ENCODE measurements around the gene CDKAL1. TPM values are rescaled to one million over a fixed set of nuclear protein-coding genes. Genes with fewer than 3 reads are reported as not detected.

The CDKAL1 gene
- total RNA-seq, 1 donor from 2014 or later, result 14.8 TPM

DNA sequence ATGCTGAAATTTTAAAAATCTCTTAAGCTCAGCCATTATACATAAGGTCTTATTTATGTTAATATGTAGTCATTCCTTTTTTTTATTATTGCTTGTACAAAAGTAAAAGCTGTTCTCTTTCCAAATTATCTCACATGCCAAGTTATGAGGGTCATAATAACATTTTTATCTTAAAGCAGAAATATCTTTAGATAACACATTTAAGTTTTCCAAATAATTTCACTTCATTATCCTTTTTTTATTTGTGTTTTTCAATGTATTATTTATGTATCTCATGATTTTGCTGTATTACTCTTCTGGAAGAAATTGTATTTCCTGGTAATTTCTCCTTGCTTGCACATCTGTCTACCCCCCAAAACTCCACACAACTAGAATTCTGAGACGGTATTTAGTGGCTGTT lies 598.2 kb downstream of the CDKAL1 start:
- Mint-ChIP-seq H3K9me3 (ENCODE audit: unreplicated experiment) (no peaks in the 10 kb centered on the region), H3K36me3 (ENCODE audit: unreplicated experiment) (no peaks in the 10 kb centered on the region), H3K27me3 (ENCODE audit: unreplicated experiment) (no peaks in the 10 kb centered on the region), H3K4me1 (ENCODE audit: unreplicated experiment) (peaks cover 6% of the 10 kb centered on the region), H3K27ac (ENCODE audit: unreplicated experiment) (no peak overlapping the region), H3K4me3 (ENCODE audit: unreplicated experiment) (no peak overlapping the region)
- TF ChIP-seq, protein P1, sequence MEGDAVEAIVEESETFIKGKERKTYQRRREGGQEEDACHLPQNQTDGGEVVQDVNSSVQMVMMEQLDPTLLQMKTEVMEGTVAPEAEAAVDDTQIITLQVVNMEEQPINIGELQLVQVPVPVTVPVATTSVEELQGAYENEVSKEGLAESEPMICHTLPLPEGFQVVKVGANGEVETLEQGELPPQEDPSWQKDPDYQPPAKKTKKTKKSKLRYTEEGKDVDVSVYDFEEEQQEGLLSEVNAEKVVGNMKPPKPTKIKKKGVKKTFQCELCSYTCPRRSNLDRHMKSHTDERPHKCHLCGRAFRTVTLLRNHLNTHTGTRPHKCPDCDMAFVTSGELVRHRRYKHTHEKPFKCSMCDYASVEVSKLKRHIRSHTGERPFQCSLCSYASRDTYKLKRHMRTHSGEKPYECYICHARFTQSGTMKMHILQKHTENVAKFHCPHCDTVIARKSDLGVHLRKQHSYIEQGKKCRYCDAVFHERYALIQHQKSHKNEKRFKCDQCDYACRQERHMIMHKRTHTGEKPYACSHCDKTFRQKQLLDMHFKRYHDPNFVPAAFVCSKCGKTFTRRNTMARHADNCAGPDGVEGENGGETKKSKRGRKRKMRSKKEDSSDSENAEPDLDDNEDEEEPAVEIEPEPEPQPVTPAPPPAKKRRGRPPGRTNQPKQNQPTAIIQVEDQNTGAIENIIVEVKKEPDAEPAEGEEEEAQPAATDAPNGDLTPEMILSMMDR (IDR thresholded peaks at IDR 0.05), result no peak
- DNase-seq (ENCODE audit: extremely low spot score, unreplicated experiment), result no peak

GRCh38 chr6:21132856-21133838 lies 598.9 kb downstream of the CDKAL1 start:
- Mint-ChIP-seq H3K4me1 (ENCODE audit: unreplicated experiment) (peaks cover 6% of the 10 kb centered on the region), H3K27me3 (ENCODE audit: unreplicated experiment) (no peaks in the 10 kb centered on the region), H3K9me3 (ENCODE audit: unreplicated experiment) (no peaks in the 10 kb centered on the region), H3K27ac (ENCODE audit: unreplicated experiment) (no peak overlapping the region), H3K4me3 (ENCODE audit: unreplicated experiment) (no peak overlapping the region), H3K36me3 (ENCODE audit: unreplicated experiment) (no peaks in the 10 kb centered on the region)
- TF ChIP-seq, protein P1 (IDR thresholded peaks at IDR 0.05), result no peak
- DNase-seq (ENCODE audit: extremely low spot score, unreplicated experiment), result no peak

DNA sequence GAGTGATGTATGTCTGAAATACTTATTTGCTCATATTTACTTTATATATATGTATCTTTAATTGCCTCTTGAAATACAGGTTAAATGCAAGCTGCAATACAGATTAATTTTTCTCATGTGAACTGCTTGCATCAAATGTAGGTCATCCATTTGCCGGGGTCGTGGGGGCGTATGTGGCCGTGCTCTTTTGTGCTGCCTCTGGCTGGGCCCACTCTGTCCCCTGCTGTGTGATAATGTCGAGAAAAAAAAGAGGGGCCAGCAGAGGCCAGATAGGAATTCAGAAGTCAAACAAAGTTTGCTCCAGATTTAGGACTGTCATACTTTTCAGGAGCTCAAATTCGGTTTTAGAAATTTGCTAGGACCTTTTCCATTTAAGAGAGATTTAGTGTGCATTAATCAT lies 599.6 kb downstream of the CDKAL1 start:
- H3K4me1 Mint-ChIP-seq (ENCODE audit: unreplicated experiment), result peaks cover 6% of the 10 kb centered on the region
- H3K27me3 Mint-ChIP-seq (ENCODE audit: unreplicated experiment), result no peaks in the 10 kb centered on the region
- no peak for DNase-seq (ENCODE audit: extremely low spot score, unreplicated experiment)
- no peaks in the 10 kb centered on the region for H3K9me3 Mint-ChIP-seq (ENCODE audit: unreplicated experiment)
- H3K27ac Mint-ChIP-seq (ENCODE audit: unreplicated experiment), result no peak overlapping the region
- no peaks in the 10 kb centered on the region for H3K36me3 Mint-ChIP-seq (ENCODE audit: unreplicated experiment)
- no peak overlapping the region for H3K4me3 Mint-ChIP-seq (ENCODE audit: unreplicated experiment)
- TF ChIP-seq, protein P1 (IDR thresholded peaks at IDR 0.05), result no peak

DNA sequence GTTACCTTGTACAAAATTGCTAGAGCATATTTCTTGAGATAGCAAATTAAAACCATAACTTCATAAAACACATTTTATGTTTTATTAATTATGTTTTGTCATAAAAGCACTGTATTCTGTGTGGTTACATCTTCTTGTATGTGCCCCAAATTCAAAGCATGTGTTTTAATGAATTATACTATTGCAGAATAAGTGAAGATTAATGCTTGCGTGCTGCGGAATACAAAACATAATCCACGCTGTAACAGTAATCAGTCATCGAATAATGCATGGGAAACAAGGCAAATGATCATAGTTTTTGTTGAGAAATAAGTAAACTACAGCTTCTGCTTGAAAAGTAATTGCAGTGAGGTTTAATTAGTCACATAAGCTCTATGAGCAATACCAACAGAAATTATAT lies 600.1 kb downstream of the CDKAL1 start:
- H3K9me3 Mint-ChIP-seq (ENCODE audit: unreplicated experiment), result no peaks in the 10 kb centered on the region
- peaks cover 6% of the 10 kb centered on the region for H3K4me1 Mint-ChIP-seq (ENCODE audit: unreplicated experiment)
- TF ChIP-seq, protein P1 (IDR thresholded peaks at IDR 0.05), result no peak
- H3K36me3 Mint-ChIP-seq (ENCODE audit: unreplicated experiment), result no peaks in the 10 kb centered on the region
- no peaks in the 10 kb centered on the region for H3K27me3 Mint-ChIP-seq (ENCODE audit: unreplicated experiment)
- no peak overlapping the region for H3K27ac Mint-ChIP-seq (ENCODE audit: unreplicated experiment)
- no peak overlapping the region for H3K4me3 Mint-ChIP-seq (ENCODE audit: unreplicated experiment)
- DNase-seq (ENCODE audit: extremely low spot score, unreplicated experiment), result no peak

- TF ChIP-seq, protein P1 (IDR thresholded peaks at IDR 0.05), result no peak
- H3K27me3 Mint-ChIP-seq (ENCODE audit: unreplicated experiment), result no peaks in the 10 kb centered on the region
- no peak overlapping the region for H3K27ac Mint-ChIP-seq (ENCODE audit: unreplicated experiment)
- H3K36me3 Mint-ChIP-seq (ENCODE audit: unreplicated experiment), result no peaks in the 10 kb centered on the region
- H3K4me1 Mint-ChIP-seq (ENCODE audit: unreplicated experiment), result peaks cover 6% of the 10 kb centered on the region
- H3K4me3 Mint-ChIP-seq (ENCODE audit: unreplicated experiment), result no peak overlapping the region
- DNase-seq (ENCODE audit: extremely low spot score, unreplicated experiment), result no peak
- H3K9me3 Mint-ChIP-seq (ENCODE audit: unreplicated experiment), result no peaks in the 10 kb centered on the region
These were observed 601.3 kb downstream of the CDKAL1 start for GRCh38 chr6:21135484-21136013.

Data from osteocyte (in vitro differentiated cells).